HG02852 (cell line): ENCODE data around the gene OLR1.
"Not testable (repeated sequence)": the region's sequence is repeated elsewhere in the genome, so short reads cannot be mapped to it uniquely, and the experiment has no call there.

ENCODE experiments used
- ATAC-seq: cut with Tn5 transposase; IDR thresholded peaks from one replicate; pipeline ENCODE4 v1.9.1; 2021; ENCODE audit warnings: mild to moderate bottlenecking, moderate library complexity; ENCODE audit not compliant: unreplicated experiment

Gene OLR1

GRCh38 chr12:10171973-10172728 is at the start of gene OLR1:
Gene OLR1, minus strand, starts transcription at chr12:10172132. Its CDS starts 55 bp downstream, at chr12:10172077.
- ATAC-seq: no peak

GRCh38 chr12:10220398-10221077 is 48.6 kb upstream of the OLR1 start:
- ATAC-seq: no peak

- ATAC-seq: no peak
Observed at GRCh38 chr12:10218021-10218420, 46.1 kb upstream of the OLR1 start.

- ATAC-seq: not testable (repeated sequence)
Observed at GRCh38 chr12:10215946-10216345, 44.0 kb upstream of the OLR1 start.

GRCh38 chr12:10215436-10215835 is 43.5 kb upstream of the OLR1 start:
- no peak for ATAC-seq

- no peak for ATAC-seq
Observed at GRCh38 chr12:10214895-10215267, 42.9 kb upstream of the OLR1 start.

- ATAC-seq: no peak
Observed at GRCh38 chr12:10214136-10214894, 42.4 kb upstream of the OLR1 start.

- peak; percentile 71 for ATAC-seq
Observed at GRCh38 chr12:10213168-10214135, 41.5 kb upstream of the OLR1 start.

- ATAC-seq: peak; percentile 64
Observed at GRCh38 chr12:10212739-10213131, 40.8 kb upstream of the OLR1 start, which contains the start of gene GABARAPL1. Gene GABARAPL1, plus strand, starts transcription at chr12:10212877. Its CDS starts 253 bp downstream, at chr12:10213130.

GRCh38 chr12:10211940-10212738 is 40.2 kb upstream of the OLR1 start:
- peak; percentile 71 for ATAC-seq

GRCh38 chr12:10211101-10211939 is 39.4 kb upstream of the OLR1 start:
- ATAC-seq: no peak

- ATAC-seq: no peak
Observed at GRCh38 chr12:10210225-10210624, 38.3 kb upstream of the OLR1 start.

- ATAC-seq: no peak
Observed at GRCh38 chr12:10207136-10207535, 35.2 kb upstream of the OLR1 start.

- no peak for ATAC-seq
Observed at GRCh38 chr12:10205220-10205807, 33.4 kb upstream of the OLR1 start.

- ATAC-seq: not testable (repeated sequence)
Observed at GRCh38 chr12:10204495-10204894, 32.6 kb upstream of the OLR1 start.

GRCh38 chr12:10197879-10198278 is 25.9 kb upstream of the OLR1 start:
- ATAC-seq: no peak

GRCh38 chr12:10196210-10196609 is 24.3 kb upstream of the OLR1 start:
- peak; percentile 86 for ATAC-seq

GRCh38 chr12:10194160-10194670 is 22.3 kb upstream of the OLR1 start:
- ATAC-seq: no peak
